GM18909 (cell line): ENCODE data around the gene PPP1R1B.

ENCODE experiments used
- ATAC-seq: cut with Tn5 transposase; IDR thresholded peaks from one replicate; pipeline ENCODE4 v1.9.1; 2021; ENCODE audit warnings: mild to moderate bottlenecking; ENCODE audit not compliant: unreplicated experiment, poor library complexity

Gene PPP1R1B

GRCh38 chr17:39599665-39600231 is 27.0 kb upstream of the PPP1R1B start:
- ATAC-seq, result no peak

- no peak for ATAC-seq
Measured at GRCh38 chr17:39600288-39600996, 26.3 kb upstream of the PPP1R1B start.

DNA sequence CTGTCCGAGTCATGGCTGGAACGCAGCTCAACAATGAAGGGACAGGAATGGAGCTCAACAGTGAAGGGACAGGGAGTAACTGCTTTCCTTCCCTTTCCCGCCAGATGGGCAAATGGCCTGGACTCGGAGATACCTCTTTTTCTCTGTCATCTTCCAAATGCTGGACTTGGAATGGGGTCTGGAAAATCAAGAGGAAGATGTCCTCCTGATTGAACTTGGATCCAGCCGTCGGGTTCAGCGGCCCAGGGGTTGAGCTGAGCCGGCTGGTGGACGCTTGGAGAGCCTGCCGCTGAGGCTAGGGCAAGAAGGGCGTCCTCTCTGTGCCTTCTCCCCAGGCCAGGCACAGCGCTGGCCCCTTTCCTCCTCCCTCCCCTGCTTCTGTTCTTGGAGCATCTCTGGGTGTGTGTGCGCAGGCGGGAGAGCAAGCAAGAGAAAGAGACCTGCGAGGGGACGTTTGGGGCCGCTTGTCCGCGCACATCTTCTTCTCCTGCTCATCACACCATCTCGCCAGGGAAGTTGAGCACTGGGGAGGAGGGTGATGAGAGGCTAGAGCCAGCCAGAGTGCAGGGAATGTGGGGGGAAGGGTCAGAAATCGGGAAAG is 25.7 kb upstream of the PPP1R1B start:
- ATAC-seq, result no peak

DNA sequence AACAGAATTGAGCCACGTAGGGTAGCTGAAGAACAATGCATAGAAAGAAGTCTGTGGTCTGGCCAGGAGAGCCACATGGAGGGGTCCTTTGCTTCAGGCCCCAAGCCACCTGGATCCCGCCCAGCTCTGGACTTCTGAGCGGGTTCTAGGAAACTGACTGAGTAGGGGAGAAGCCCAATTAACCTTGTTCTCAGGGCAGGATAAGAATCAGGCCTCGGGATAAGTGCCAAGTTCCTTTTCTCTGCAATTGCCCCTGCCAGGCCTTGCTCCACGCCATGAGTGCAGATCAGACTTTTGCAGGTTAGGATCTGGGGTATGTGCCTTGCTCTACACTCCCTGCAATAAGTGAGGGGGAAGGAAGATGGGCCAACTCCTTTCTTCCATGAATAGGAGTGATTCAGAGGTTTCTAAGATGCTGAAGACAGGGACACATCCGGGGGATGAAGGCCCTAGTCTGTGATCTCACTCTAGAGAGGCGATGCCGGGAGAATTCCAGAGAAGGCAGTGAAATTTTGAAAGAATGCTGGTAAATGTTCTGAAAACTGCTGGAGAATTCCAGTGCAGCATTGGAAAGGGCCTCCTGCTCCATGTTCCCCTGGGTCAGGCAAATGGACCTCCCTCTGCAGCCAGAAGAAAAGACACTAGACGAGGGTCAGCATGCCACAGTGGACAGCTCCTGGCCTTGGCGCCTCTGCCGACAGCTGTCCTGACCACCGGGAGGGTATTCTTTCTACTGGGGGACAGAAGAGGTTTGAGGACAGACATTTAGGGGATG is 24.8 kb upstream of the PPP1R1B start:
- ATAC-seq, result no peak

GRCh38 chr17:39602533-39603303 is 24.0 kb upstream of the PPP1R1B start:
- no peak for ATAC-seq

GRCh38 chr17:39603304-39604016 is 23.3 kb upstream of the PPP1R1B start:
- ATAC-seq, result no peak

GRCh38 chr17:39604911-39605491 is 21.8 kb upstream of the PPP1R1B start:
- no peak for ATAC-seq

GRCh38 chr17:39605492-39606433 is 21.0 kb upstream of the PPP1R1B start:
- ATAC-seq, result no peak

GRCh38 chr17:39606434-39607056 is 20.2 kb upstream of the PPP1R1B start:
- no peak for ATAC-seq

- ATAC-seq, result no peak
Measured at GRCh38 chr17:39607057-39607850, 19.5 kb upstream of the PPP1R1B start.

DNA sequence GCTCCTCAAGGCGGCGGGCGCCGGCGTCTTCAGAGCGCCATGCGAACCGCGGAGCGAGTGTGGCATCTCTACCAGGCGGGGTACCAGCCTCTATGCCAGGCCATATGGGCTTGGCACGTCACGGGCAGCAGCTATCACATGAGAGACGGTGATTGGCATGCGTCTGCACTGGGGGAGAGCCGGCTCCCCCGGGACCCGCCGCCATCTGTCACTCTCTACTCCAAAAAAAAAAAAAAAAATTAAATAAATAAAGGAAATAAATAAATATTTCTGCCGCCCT is 19.0 kb upstream of the PPP1R1B start, which contains the start of gene NEUROD2:
TSS of gene NEUROD2 (minus strand) at position 70 of the 280 bp plus-strand sequence. CDS start 1,321 bp downstream, outside the sequence.
- no peak for ATAC-seq

DNA sequence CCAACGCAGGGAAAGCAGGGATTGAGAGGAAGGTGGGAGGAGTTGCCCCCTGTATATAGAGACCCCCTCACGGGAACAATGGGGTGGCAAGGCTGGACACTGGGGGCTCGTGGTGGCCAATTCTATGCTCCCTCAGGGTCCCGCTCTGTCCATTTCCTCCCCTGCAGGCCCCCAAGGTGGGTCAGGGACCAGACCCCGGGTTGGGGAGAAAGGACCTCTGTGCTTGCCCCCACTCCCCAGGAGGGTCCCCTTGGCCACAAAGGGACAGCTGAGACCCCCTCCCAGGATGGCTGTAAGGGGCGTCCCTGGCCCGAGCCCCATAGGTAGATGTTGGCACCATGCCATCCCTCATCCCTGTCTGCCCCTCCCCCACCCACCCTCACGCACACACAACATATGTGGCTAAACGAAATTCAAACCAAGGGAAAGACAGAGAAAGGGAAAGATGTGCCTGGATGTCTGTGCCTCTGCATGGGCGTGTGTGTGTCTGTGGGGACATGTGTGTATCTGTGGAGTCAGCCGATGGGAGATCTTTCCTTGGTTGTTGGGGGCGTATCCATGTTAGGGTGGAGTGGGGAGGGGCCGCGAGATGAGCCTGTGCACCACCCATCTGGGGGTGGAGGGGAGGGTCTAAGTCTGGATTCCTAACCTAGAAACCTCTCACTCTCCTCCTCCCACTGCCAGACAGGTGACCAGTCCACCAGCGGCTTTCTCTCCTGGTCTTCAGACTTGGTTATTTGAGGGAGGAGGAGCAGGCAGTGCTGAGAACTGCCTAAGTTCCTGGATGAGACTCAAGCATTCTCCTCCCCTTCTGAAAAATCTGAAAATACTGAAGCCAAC is 18.4 kb upstream of the PPP1R1B start:
- no peak for ATAC-seq

DNA sequence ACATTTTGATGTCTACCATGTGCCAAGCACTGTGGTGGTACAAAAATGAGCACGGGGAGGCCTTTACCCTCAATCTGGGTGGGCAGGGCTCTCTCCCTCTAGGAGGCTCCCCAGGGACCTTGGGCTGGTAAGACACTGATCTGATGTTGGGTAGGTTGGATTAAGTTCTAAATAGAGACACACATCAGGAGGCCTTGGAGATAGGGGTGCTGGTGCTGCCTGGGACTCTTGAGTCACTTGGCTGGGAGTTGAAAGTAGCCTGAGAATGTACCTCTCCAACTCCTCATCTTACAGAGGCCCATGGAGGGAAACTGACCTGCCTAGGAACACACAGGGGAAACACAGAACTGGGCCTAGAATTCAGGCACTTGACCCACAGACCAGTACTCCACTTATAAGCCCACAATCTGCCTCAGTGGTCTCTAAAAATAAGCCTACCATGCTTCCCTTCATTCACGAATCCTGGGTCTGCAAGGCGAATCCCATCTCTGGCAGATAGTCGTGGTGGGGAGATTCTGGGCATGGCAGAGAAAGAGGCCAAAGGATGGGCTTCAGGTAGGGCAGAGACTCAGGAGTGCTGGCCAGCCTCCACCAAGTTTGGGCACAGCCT is 17.2 kb upstream of the PPP1R1B start:
- no peak for ATAC-seq

GRCh38 chr17:39611401-39612112 is 15.2 kb upstream of the PPP1R1B start:
- ATAC-seq, result no peak

DNA sequence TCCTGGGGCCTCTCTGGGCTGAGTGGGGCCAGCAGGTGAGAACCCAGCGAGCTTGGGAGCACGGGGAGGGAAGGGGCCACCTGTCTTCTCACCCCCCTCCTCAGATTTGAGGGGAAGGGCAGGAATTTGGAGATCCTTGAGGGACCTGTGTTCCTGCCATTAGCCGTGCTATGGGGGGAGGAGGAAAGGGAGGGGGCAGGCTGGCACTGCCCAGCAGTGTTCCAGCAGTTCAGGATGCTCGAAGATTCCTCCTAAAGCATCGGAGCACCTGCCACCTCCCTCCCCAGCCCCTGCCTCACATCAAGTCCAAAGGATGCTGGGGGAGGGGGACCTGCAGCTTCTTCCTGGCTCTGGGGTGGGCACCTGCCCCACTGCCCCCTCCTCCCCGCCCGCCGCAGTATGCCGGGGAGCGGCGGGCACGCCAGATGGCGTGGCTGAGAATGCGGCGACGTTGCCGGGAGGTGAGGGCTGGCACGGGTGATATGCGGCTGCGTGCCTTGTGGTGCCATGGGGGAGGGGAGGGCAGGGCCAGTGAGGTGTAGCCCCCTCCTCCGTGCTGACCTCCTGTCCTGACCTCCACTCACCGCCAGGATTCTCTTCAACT is 14.4 kb upstream of the PPP1R1B start:
- no peak for ATAC-seq
